ENCODE measurements around the gene SPDYE4. TPM values are rescaled to one million over a fixed set of nuclear protein-coding genes. Genes with fewer than 3 reads are reported as not detected.

SPDYE4 gene
- total RNA-seq, 4 donors from 2014 or later = not detected

GRCh38 chr17:8710813-8711212 is 47.5 kb downstream of the SPDYE4 start:
- Histone ChIP-seq H3K27ac (no peak overlapping the region), H3K4me3 (no peak overlapping the region), H3K9me3 (no peaks in the 10 kb centered on the region), H3K4me1 (peaks cover 0 to 15% (median 0%) of the 10 kb centered on the region in 3 donors), H3K27me3 (no peaks in the 10 kb centered on the region), H3K36me3 (no peaks in the 10 kb centered on the region)
- no peak for ATAC-seq
- 33 to 59% methylated on average over 1 to 2 of the region's 5 CpGs for WGBS, 2 donors (ENCODE audit: low coverage in 1 of 2)
- TF ChIP-seq EP300 (IDR thresholded peaks at IDR 0.05) (no peak), POLR2A (IDR thresholded peaks at IDR 0.05) (no peak), CTCF (IDR thresholded peaks at IDR 0.05) (no peak), POLR2AphosphoS5 (IDR thresholded peaks at IDR 0.05) (no peak)

GRCh38 chr17:8709006-8709405 is 49.3 kb downstream of the SPDYE4 start:
- TF ChIP-seq POLR2AphosphoS5 (IDR thresholded peaks at IDR 0.05) (no peak), POLR2A (IDR thresholded peaks at IDR 0.05) (no peak), CTCF (IDR thresholded peaks at IDR 0.05) (no peak), EP300 (IDR thresholded peaks at IDR 0.05) (no peak)
- WGBS, 2 donors (ENCODE audit: low coverage in 1 of 2) = 0% methylated on average over 1 of the region's 1 CpG; no CpG with 5 or more reads in 1 of the 2 donors
- Histone ChIP-seq H3K27me3 (no peaks in the 10 kb centered on the region), H3K4me3 (no peak overlapping the region), H3K27ac (no peak overlapping the region), H3K36me3 (no peaks in the 10 kb centered on the region), H3K4me1 (peaks cover 0 to 15% (median 0%) of the 10 kb centered on the region in 3 donors), H3K9me3 (no peaks in the 10 kb centered on the region)
- no peak for ATAC-seq

- H3K36me3 ChIP-seq = no peaks in the 10 kb centered on the region
- WGBS, 2 donors (ENCODE audit: low coverage in 1 of 2) = 9% methylated on average over 5 of the region's 5 CpGs; no CpG with 5 or more reads in 1 of the 2 donors
- no peak for ATAC-seq
- TF ChIP-seq POLR2A (IDR thresholded peaks at IDR 0.05) = no peak
- no peak for TF ChIP-seq EP300 (IDR thresholded peaks at IDR 0.05)
- TF ChIP-seq POLR2AphosphoS5 (IDR thresholded peaks at IDR 0.05) = no peak
- no peak for TF ChIP-seq CTCF (IDR thresholded peaks at IDR 0.05)
- H3K4me1 ChIP-seq = peaks cover 0 to 15% (median 0%) of the 10 kb centered on the region in 3 donors
- H3K27me3 ChIP-seq = no peaks in the 10 kb centered on the region
- H3K27ac ChIP-seq = no peak overlapping the region
- no peaks in the 10 kb centered on the region for H3K9me3 ChIP-seq
- no peak overlapping the region for H3K4me3 ChIP-seq
These were observed 50.3 kb downstream of the SPDYE4 start for GRCh38 chr17:8708025-8708461.

- TF ChIP-seq POLR2A (IDR thresholded peaks at IDR 0.05) (no peak), POLR2AphosphoS5 (IDR thresholded peaks at IDR 0.05) (no peak), CTCF (IDR thresholded peaks at IDR 0.05) (no peak), EP300 (IDR thresholded peaks at IDR 0.05) (no peak)
- Histone ChIP-seq H3K4me3 (no peak overlapping the region), H3K36me3 (no peaks in the 10 kb centered on the region), H3K27me3 (no peaks in the 10 kb centered on the region), H3K4me1 (peaks cover 0 to 15% (median 0%) of the 10 kb centered on the region in 3 donors), H3K27ac (no peak overlapping the region), H3K9me3 (no peaks in the 10 kb centered on the region)
- WGBS, 2 donors (ENCODE audit: low coverage in 1 of 2) = 26 to 79% methylated on average over 7 to 9 of the region's 11 CpGs
- no peak for ATAC-seq
These were observed 50.9 kb downstream of the SPDYE4 start for GRCh38 chr17:8707332-8708024.

GRCh38 chr17:8706431-8706830 is 51.9 kb downstream of the SPDYE4 start:
- no peak overlapping the region for H3K4me3 ChIP-seq
- peaks cover 0 to 15% (median 0%) of the 10 kb centered on the region in 3 donors for H3K4me1 ChIP-seq
- no peaks in the 10 kb centered on the region for H3K27me3 ChIP-seq
- 76 to 86% methylated on average over 5 of the region's 5 CpGs for WGBS, 2 donors (ENCODE audit: low coverage in 1 of 2)
- no peak for ATAC-seq
- no peaks in the 10 kb centered on the region for H3K9me3 ChIP-seq
- TF ChIP-seq EP300 (IDR thresholded peaks at IDR 0.05) (no peak), POLR2A (IDR thresholded peaks at IDR 0.05) (no peak), POLR2AphosphoS5 (IDR thresholded peaks at IDR 0.05) (no peak), CTCF (IDR thresholded peaks at IDR 0.05) (no peak)
- no peak overlapping the region for H3K27ac ChIP-seq
- H3K36me3 ChIP-seq = no peaks in the 10 kb centered on the region
